Right lobe of liver (tissue), 4 donors: ENCODE measurements around the gene DENND6A.

Source experiments
- POLR2A ChIP-seq: fragments of 450-650 bp; IDR thresholded peaks from one replicate; pipeline ENCODE4 v1.6.1; 2017; ENCODE audit warnings: antibody characterized with exemption, mild to moderate bottlenecking
- TF ChIP-seq, protein P1 (sequence below), 4 donors: fragments of 200-600 bp in 3 of 4; fragments of 450-650 bp in 1 of 4; IDR thresholded peaks; one replicate each; pipeline versions ENCODE4 v1.5.1 to v1.8.0; 2016 to 2022; ENCODE audit warnings: antibody characterized with exemption in 4 of 4, mild to moderate bottlenecking in 2 of 4
- donor health status: DM: no; HTN: no; CAD: no.
- donor health status: DM: no; HTN: no; CAD: no.
- donor health status: DM: no; HTN: yes; CAD: no.

DNA sequence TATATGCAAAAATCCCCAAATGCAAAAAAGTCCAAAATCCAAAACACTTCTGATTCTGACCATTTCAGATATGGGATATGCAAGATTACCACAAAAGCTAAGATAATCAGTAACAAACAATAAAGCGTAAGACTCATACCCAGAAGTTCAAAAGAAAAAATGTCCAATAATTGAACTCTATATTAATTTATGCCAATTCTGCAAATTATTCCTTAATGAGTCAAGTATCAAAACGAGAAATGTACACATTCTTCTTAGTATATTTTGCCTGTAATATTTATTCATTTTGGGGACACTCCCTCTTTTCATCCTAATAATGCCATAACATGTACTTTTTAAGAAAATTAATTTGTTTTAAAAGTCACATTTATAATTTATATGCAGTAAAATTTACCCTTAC lies 37.1 kb downstream of the DENND6A start:
- TF ChIP-seq, protein P1, sequence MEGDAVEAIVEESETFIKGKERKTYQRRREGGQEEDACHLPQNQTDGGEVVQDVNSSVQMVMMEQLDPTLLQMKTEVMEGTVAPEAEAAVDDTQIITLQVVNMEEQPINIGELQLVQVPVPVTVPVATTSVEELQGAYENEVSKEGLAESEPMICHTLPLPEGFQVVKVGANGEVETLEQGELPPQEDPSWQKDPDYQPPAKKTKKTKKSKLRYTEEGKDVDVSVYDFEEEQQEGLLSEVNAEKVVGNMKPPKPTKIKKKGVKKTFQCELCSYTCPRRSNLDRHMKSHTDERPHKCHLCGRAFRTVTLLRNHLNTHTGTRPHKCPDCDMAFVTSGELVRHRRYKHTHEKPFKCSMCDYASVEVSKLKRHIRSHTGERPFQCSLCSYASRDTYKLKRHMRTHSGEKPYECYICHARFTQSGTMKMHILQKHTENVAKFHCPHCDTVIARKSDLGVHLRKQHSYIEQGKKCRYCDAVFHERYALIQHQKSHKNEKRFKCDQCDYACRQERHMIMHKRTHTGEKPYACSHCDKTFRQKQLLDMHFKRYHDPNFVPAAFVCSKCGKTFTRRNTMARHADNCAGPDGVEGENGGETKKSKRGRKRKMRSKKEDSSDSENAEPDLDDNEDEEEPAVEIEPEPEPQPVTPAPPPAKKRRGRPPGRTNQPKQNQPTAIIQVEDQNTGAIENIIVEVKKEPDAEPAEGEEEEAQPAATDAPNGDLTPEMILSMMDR (IDR thresholded peaks at IDR 0.05): no peak
- TF ChIP-seq POLR2A: no peak
